Muscle of arm (tissue), 12 donors: ENCODE results near the gene CHSY1. TPM values are rescaled to one million over a fixed set of nuclear protein-coding genes. Genes with fewer than 3 reads are reported as not detected.
"Not testable (repeated sequence)": the region's sequence is repeated elsewhere in the genome, so short reads cannot be mapped to it uniquely, and the experiment has no call there.

Source experiments
- DNase-seq: peaks from one replicate; pipeline ENCODE4 v3.0.0-alpha.2; 2013
- polyA plus RNA-seq, 12 donors: library from polyadenylated mRNA; unstranded; fragments of 120-200 nt; gene quantifications; one replicate each; pipeline ENCODE4 v1.2.1, GENCODE V29; 2013; ENCODE audit not compliant: insufficient read length in 12 of 12

The CHSY1 gene
- polyA plus RNA-seq, 12 donors, result 28.3 to 51.3 (median 38.3) TPM; not detected in 1

DNA sequence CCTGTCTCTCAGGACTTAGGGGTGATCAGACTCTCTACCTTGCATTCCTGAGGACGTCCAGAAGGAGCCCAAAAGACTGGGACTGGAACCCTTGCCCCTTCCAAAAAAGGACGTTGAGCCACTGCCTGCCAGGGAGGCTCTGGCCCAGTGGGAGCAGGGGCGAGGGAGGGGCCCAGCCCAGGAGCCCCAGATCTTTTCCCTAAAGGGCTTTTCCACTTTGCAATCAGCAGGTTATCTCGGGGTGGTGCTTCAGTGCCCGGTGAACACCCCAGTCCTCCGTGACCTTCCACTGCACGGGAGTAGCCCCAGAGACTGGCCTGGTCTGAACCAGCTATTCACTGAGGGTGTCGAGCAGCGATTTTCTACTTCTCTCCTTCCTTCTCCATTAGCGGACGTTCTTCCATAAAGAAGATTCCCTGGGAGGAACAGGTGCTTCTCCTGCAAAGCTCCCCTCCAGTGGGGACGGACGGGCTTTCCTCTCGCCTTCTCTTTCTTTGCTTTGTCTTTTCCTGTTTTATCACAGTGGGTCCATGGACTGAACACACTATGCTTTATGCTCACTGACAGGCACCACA, 113.7 kb downstream of the CHSY1 start:
- DNase-seq, result no peak

DNA sequence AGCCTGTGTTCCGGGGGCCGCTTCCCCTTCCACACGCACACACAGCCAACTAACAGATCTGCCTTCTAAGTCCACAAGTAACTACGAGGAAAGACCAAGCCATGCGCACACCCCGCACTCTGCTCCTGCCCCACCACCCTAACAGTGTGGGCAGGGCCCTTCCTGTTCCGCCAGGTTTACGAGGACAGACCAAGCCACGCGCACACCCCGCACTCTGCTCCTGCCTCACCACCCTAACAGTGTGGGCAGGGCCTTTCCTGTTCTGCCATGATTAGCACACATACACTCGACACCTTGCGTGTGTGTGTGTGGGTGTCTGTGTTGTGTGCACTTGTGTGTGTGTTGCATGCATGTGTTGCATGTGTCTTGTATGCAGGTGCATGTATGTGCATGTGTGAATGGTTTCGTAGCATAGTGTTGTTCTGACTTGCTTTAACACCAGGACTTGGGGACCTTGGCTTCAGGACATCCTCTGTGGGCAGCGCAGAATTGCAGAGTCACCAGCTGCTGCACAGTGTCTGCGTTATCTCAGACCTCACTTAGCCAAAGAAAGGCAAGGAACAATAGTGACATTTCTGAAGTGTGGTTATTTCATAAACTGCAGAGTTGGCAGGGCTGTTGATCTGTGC, 114.4 kb downstream of the CHSY1 start:
- DNase-seq, result no peak

DNA sequence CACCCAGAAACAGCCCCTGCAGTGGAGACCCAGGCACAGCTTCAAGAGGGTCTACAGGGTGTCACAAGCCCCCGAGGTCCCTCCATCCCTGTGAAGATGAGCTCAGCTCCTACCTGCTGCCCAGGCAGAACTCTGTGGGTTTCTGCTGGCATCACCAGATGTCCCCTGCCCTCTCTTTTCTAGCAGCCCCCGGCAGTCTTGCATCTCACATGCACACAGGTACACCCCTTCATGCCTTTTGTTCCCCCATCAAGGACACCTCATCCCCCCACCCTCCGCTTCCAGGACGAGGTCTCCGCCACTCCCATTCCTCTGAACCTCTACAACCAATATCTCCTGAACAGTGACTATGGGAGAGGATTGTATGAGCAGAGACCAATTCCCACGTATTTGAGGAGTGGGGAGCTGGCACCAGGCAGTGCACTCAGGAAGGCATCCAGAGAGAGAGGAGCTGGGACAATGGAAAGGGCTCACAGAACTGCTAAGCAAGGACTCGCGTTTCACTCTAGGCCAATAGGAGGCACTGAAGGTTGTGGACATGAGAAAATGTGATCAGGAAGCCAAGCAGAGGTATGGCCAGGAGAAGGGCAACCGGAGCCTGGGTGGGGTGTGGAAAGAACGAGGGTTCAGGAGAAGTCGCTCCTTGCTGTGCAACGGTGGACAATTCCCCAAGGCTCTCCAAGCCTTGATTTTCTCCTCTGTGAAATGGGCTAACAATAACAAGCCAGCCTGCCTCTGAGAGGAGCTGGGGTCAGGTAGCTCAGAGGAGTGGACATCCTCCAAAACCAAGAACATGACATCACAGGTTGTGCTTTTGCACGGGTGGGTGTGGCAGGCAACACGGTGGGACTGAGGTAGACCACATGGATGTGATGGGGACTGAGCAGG, 115.2 kb downstream of the CHSY1 start:
- DNase-seq, result no peak

DNA sequence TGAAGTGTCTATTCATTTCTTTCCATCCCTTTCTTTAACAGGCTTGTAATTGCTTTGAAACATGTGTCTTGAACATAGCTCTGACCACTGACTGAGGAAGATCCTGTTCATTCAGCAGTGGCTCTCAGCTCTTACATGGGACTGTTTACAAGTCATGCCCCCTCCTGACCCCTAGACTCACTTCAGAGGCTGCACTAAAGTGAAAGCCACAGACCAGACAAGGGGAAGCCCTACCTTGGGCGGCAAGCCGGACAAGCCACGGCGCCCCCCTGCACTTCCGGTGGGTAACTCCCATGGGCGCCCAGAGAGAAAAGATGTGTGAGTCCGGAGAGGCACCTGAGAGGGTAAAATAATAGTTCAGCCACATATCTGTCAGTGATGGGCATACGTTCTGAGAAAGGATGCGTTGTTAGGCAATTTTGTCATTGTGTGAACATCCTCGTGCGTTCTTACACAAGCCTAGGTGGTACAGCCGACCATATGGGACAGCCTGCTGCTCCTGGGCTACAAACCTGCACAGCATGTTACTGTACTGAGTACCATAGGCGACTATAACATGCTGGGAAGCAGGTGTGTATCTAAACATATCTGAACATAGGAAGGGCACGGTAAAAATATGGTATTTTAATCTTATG, 116.2 kb downstream of the CHSY1 start:
- DNase-seq, result no peak

DNA sequence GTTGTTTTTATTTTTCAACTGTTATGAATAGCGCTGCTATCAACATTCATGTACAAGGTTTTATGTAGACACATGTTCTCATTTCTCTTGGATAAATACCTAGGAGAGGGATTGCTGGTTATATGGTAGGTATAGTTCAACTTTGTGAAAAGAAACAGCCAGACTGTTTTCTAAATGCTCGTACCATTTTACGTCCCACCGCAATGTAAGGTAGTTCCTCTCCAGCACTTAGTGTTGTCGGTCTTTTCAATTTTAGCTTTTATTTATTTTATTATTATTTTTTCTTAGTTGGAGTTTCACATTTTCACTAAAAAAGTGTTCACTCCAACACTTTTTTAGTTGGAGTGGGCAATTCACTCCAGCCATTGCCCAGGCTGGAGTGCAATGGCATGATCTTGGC, 117.1 kb downstream of the CHSY1 start:
- DNase-seq, result no peak

DNA sequence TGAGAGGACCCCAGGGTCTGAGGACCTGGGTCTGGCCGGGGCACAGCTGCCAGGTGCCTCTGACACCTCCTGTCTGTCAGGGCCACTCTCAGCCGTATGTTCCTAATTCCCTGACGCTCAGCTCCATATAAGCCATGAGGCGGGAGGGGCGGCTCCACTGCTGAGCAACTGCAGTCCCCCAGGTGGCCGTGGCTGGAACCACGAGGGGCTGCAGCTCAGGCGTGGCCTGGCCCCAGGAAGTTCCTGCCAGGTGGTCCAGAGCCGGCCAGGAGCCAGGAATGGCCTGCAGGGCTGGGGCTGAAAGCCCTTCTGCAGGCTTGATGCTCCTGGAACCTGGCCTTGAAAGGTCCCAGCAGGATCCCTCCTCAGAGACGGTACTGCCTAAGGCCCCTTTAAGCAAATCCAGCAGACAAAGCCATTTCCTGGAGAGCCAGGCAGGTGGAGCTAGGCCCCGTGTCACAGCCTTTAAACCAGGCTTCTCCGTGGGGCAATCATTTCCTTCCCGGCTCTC, 118.0 kb downstream of the CHSY1 start:
- no peak for DNase-seq

DNA sequence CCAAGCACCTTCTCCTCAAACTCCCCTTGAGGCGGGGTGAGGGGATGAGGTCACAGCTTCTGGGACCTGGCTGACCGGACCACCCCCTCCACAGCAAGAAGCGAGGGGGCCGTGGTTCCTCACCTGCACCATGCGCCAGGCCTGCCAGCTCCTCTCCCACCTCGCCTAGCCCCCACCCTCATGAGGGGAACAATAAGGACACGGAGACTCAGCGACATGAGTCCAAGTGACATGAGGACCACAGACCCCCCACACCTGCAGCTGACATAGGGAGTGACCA, 118.7 kb downstream of the CHSY1 start:
- no peak for DNase-seq

DNA sequence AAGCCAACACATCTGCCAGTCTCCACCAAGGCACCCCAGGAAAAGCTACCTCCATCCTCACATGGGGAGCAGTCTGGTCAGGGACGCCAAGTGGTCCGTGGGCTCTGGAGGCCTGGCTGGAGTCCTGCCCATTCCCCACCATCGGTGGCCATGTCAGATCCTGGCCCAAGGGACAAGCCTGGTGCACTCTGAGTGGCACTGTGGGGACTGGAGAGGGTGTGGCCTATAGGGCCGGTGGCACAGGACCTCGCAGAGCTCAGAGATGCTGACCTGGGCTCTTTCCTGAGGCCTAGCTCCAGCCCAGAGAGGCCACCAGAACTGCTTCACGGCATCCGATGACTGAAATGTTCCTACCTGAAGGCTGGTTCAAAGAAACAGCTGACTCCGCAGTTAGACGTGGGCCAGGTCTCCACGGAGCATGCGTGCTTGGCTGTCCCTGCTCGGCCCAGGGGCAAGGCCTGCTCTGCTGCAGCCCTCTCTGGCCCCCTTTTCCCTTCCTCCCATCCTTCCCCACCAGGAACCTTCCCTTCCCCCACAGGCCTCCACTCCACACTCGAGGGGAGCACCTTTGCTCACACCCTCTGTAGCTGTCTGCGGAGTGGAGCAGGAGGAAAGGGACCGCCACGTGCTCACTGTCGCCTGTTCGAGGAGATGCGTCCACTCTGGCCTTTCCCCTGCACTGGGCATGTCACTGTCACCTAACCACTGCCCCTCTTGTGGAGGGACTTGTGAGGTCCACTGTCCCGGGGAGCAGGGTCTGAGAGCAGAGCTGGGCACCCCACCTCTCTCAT, 119.3 kb downstream of the CHSY1 start:
- no peak for DNase-seq

DNA sequence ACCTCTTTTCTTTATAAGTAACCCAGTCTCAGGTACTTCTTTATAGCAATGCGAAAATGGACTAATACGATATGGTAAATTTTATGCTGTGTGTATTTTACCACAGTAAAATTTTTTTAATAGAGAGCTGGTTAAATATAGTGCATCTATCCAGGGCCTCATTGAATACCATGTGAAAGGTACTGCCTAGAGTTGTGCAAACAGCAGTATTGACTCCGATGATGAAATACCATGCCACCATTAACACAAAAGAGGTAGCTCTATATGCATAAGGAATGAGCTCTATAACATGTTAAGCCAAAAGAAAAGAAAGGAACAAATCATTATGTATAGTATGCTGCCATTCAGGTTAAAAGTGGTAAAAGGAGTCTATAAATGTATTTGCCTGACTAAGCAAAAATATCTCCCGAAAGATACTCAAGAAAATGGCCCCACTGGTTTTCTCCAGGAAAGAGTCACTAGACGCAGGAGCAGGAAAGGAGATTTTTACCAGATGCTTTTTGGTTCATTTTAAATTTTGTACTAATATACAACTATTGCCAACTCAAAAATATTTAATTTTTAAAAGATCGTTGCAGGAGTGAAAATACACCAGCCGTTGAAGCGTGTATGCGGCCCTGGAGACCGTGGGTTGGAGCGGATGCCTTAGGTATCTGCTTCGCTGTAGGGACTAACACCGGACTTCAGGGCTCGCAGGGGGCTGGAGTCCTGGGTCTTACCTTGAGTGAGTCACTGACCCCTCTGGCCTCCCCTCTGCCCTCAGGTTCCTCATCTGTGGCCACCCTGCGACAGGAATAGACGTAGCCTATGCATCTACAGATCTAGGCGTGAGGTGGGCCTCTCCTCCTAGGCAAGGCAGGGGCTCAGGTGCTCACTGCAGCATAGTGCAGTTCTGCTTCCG, 120.1 kb downstream of the CHSY1 start:
- DNase-seq, result no peak

DNA sequence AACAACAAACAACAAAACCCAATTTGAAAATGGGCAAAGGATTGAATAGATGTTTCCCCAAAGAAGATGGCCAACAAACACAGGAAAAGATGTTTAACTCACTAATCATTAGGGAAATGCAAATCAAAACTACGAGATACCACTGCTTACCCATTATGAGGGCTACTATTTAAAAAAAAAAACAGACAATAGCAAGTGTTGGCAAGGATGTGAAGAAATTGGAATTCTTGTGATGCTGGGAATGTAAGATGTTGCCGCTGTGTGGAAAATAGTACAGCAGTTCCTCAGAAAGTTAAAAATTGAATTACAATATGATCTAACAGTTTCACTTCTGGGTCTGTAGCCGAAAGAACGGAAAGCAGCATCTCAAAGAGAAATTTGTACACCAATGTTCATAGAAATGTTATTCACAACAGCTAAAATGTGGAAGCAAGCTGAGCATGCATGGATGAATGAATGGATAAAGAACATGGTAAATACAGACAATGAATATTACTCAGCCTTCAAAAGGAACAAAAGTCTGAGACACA, 121.9 kb downstream of the CHSY1 start:
- no peak for DNase-seq

DNA sequence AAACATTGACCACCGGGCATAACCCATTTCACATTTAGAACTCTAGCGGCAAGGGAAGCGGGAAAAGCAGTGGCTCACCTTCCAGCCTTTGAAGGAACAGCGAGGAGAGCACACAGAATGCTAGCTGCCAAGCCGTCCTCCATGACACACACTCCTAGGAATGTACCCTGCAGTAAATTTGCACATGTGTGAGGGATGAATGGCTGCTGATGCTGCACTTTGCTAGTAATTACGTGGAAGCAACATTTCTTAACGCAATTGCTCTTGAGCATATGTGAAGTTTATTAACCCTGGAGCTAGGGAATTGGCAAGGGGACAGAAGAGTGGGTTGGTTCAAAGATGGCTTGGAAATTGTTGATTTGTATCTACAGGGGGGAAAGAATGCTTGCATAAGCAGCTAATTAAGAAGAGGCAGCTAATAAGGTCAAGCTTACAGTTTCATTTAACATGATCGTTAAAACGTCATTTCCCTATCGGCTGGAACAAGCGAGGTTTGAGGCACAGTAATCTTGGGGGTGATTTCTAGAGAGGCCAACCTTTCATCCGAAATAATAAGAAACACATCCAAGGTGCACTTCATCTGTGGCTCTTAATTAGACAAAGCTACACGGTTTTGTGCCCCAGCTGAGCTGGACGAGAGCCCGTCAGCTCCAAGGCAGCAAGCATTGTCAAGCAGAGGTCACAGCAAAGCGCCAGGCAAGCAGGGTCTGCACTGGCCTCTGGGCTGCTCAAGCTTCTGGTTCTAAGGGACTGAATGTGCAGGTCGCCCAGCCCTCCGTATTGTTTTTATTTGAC, 123.4 kb downstream of the CHSY1 start:
- no peak for DNase-seq

DNA sequence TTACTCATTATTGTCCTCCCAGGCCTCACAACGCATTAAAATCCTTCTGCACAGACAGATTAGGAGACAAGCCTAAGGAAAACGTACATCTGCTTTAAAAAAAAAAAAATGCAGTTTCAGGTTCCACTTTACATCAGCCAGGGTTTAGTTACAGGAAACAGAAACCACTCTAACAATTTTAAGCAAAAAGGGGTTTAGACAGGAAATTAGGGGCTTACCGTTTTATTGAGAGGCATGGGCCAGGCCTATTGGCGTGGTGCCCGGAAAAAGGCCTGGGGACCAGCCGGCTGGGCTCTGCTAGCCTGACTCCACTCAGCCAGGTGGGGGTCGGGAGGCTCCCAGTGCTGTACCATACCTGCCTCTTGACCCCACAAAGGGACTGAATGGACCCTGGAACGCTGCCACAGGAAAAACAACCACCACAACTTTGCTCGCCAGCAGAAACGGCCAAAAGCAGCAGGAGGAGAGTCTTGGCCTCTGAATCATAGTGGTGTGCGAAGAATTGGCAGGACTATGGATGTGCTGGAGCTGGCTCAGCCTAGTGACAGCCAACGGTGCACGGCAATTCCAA, 124.3 kb downstream of the CHSY1 start:
- DNase-seq, result peak; percentile 85

DNA sequence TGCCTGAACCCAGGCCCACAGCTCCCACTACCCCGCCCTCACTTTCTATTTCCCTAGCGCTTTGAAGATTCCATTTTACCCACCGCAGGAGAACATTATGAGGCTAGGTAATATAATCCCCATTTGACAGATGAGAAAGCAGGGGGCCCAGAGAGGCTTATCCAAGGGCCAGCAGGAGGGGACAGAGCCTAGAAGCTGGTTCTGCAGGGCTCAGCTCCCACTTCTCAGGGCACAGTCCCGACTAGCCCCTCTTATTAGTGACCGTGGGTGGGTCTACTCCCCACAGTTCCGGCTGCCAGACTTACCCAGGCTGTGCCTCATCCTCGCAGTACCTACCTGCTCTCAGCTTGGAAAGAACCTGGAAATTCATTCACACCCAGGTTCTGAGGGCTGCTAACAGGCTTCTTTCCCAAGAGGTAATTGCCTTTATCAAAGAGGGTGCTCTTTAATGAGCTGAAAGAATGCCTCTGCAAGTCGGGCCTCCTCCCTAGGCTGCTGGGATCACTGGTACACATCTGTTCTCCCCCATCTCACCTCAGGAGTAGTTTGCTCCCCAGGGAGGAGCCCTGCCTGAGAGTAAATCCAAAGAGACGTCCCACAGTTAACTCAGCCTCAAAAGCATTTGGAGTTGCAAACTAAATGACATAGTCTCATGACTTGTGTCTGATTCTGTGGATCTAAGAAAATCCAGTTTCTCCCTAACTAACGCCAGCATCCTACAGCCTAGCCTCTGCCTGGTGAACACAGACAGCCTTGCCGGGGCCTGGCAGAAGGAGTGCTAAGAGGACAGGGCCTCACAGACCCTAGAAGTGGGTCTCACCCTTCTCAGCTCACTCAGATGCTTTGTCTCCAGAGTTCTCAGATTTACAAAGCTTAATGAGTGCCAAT, 125.0 kb downstream of the CHSY1 start:
- no peak for DNase-seq

DNA sequence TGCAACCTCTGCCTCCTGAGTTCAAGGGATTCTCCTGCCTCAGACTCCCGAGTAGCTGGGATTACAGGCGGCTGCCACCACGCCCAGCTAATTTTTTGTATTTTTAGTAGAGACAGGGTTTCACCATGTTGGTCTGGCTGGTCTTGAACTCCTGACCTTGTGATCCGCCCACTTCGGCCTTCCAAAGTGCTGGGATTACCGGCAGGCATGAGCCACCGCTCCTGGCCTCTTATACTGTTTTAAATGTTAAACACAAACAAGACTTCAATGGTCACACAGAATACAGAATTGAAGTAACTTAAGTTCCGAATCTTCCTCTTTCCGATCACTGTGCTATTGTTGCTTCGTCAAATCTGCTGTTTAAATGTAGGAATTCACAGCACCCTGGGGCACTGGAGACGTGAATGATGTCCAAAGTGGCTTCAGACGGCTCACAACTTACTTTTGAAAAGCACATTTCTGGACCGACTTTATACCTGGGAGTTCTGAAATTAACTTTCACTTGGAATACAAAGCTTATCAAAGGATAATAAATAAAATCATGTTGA, 125.9 kb downstream of the CHSY1 start:
- not testable (repeated sequence) for DNase-seq
